Testis (tissue), 2 donors: ENCODE measurements around the gene HP1BP3.

ENCODE experiments used
- CTCF ChIP-seq, 3 experiments: fragments of 450-650 bp in 2 of 3; fragments of 200-600 bp in 1 of 3; sonication (generic) in 1 of 3; IDR thresholded peaks; one replicate each; pipeline ENCODE4 v1.5.1; 2016 to 2019; ENCODE audit warnings: antibody characterized with exemption in 3 of 3, mild to moderate bottlenecking in 2 of 3, moderate library complexity in 1 of 3
- POLR2A ChIP-seq: fragments of 450-650 bp; IDR thresholded peaks from one replicate; pipeline ENCODE4 v1.6.1; 2017; ENCODE audit warnings: antibody characterized with exemption, mild to moderate bottlenecking, moderate library complexity

- TF ChIP-seq CTCF (IDR thresholded peaks at IDR 0.05) (no peak), POLR2A (no peak)
Observed at GRCh38 chr1:20717452-20718342, 69.4 kb downstream of the HP1BP3 start, which contains the start of gene KIF17.
